Measurements from ENCODE around the gene ZFP92.

The ZFP92 gene

DNA sequence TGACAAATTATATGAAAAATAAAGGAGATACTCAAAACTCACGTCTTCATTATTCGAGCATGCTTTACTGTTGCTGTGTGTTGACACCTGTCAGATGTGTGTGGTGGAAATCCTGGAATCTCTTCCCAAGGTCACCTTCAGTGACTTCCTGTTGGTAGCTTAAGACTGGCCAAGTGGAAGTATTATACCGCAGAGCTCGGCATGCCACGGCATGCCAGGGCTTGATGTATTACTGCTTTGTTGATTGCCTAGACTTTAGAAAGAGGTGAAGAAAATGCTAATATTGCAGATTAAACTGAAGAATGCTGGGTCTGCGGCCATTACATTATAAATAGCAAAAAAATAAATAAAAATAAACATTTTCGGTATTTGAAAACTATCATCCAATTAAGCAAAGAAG lies 30.0 kb downstream of the ZFP92 start:
- Mint-ChIP-seq H3K36me3 (ENCODE audit: insufficient read depth) (no peaks in the 10 kb centered on the region), H3K9me3 (no peaks in the 10 kb centered on the region), H3K27me3 (no peaks in the 10 kb centered on the region), H3K4me1 (no peaks in the 10 kb centered on the region), H3K4me3 (no peak overlapping the region), H3K27ac (ENCODE audit: low read depth) (no peak overlapping the region)
- DNase-seq (ENCODE audit: low spot score in 2 of 2): no peak
- ATAC-seq (replicated peaks; ENCODE audit: extremely low read depth, poor library complexity, severe bottlenecking): no peak

DNA sequence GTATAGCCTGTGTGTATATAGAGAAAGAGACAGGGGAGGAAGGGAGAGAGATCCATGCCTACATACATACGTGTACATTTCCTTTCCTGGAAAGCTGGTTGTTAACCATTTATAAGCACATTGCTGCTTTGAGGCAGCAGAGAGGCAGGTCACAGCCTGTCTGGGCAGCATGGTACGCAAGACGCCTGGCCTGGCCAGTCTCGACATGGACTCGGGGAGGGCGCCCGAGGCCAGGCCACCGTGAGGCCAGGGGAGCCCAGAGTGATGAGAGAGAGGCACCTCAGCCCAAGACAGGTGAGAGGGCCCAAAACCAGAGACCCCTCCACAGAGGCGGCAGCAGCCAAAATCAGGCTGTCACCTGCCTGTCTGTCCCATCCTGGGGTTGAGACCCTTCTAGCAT lies 30.7 kb downstream of the ZFP92 start:
- no peaks in the 10 kb centered on the region for H3K27me3 Mint-ChIP-seq
- no peaks in the 10 kb centered on the region for H3K9me3 Mint-ChIP-seq
- ATAC-seq (replicated peaks; ENCODE audit: extremely low read depth, poor library complexity, severe bottlenecking): no peak
- H3K36me3 Mint-ChIP-seq (ENCODE audit: insufficient read depth): no peaks in the 10 kb centered on the region
- H3K4me1 Mint-ChIP-seq: no peaks in the 10 kb centered on the region
- no peak overlapping the region for H3K4me3 Mint-ChIP-seq
- DNase-seq (ENCODE audit: low spot score in 2 of 2): no peak
- H3K27ac Mint-ChIP-seq (ENCODE audit: low read depth): no peak overlapping the region

DNA sequence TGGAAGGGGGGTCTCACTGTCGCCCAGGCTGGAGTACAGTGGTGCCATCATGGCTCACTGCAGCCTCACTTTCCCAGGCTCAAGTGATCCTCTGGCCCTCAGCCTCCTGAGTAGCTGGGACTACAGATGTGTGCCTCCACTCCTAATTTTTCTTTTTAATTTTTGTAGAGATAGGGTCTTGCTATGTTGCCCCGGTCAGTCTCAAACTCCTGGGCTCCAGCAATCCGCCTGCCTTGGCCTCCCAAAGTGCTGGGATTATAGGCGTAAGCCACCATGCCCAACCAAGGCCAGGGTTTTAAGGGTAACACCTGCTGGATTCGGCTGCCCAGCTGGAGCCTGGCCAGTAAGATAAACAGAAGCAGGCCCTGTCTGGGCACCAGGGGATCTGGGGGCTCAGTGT lies 31.2 kb downstream of the ZFP92 start:
- Mint-ChIP-seq H3K9me3 (no peaks in the 10 kb centered on the region), H3K27ac (ENCODE audit: low read depth) (no peak overlapping the region), H3K4me3 (no peak overlapping the region), H3K4me1 (no peaks in the 10 kb centered on the region), H3K36me3 (ENCODE audit: insufficient read depth) (no peaks in the 10 kb centered on the region), H3K27me3 (no peaks in the 10 kb centered on the region)
- DNase-seq (ENCODE audit: low spot score in 2 of 2) (no peak), ATAC-seq (replicated peaks; ENCODE audit: extremely low read depth, poor library complexity, severe bottlenecking) (no peak)

DNA sequence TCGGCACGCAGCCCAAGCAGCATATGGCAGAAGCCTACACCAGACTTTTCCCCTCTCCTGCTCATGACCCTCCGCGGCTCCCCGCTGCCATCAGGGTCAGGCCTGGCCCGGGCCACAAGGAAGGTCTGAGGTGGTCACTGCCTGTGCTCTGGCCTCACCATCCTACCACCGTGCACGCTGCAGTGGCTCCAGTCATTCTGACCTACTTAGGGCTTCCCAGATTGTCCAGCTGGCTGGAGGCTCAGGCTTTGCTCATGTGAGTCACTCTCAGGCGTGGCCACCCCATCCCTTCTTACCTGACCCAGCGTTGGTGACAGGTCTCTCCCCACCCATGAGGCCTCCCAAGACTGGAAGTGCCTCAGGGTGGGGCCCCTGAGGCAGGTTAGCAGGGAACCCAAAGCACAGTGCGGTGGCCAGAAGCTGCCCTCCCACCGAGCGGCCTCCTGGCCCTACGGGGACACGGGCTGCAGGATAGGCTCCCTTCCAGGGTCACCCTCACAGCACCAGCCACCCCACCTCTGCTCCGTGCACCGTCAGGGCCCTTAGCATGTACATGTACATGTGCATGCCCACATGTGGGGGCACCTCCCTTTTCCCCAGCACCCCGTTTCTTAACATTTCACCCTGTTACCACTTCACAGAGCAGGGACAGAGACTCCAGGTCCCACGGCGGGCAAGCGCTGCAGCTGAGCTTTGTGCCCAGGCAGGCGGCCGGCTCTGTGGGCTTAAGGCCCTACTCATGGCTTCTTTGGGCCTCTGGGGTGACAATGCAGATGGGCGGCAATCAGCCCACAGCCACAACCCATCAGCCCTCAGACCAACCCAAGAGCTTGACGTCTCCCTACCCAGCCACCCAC lies 32.4 kb downstream of the ZFP92 start:
- Mint-ChIP-seq H3K27ac (ENCODE audit: low read depth) (no peak overlapping the region), H3K4me3 (no peak overlapping the region)

DNA sequence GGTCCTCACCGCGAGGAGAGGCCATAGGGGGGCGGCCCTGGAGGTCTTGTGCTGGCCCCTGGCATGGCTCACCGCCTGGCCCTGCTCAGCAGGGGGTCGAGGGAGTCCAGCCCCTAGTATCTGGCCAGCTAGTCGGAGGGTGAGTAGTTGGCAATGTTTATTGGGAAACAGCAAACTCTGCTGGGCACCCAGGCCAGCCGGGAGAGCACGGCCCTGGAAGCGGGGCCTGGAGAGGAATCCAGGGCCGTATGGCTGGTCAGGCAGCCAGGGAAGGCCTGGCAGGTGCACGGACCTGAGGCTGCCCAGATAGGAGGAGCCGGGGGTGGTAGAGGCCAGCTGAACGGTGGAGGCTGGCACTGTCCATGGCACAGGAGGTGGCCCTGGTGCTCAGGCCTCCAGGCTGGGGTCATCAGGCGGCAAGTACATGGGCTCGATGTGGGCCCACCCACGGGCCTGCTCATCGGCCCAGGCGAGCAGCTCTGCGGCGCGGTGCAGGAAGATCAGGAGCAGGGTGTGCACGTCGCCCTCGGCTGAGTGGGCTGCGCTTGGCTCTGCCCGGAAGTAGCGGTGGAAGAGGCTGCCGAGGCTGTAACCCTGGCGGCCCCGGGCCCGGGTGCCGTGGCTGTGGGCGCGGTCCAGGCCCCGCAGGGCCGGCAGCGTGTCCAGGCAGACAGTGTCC lies 33.2 kb downstream of the ZFP92 start:
- Mint-ChIP-seq H3K4me3 (no peak overlapping the region), H3K9me3 (no peaks in the 10 kb centered on the region), H3K27ac (ENCODE audit: low read depth) (no peak overlapping the region), H3K27me3 (no peaks in the 10 kb centered on the region), H3K4me1 (no peaks in the 10 kb centered on the region), H3K36me3 (ENCODE audit: insufficient read depth) (no peaks in the 10 kb centered on the region)
- ATAC-seq (replicated peaks; ENCODE audit: extremely low read depth, poor library complexity, severe bottlenecking) (no peak), DNase-seq (ENCODE audit: low spot score in 2 of 2) (no peak)

More for the DNA sequence above, 32.4 kb downstream of the ZFP92 start:
- H3K9me3 Mint-ChIP-seq: no peaks in the 10 kb centered on the region
- no peaks in the 10 kb centered on the region for H3K4me1 Mint-ChIP-seq
- no peak for DNase-seq (ENCODE audit: low spot score in 2 of 2)
- no peaks in the 10 kb centered on the region for H3K36me3 Mint-ChIP-seq (ENCODE audit: insufficient read depth)
- no peaks in the 10 kb centered on the region for H3K27me3 Mint-ChIP-seq
- ATAC-seq (replicated peaks; ENCODE audit: extremely low read depth, poor library complexity, severe bottlenecking): no peak

DNA sequence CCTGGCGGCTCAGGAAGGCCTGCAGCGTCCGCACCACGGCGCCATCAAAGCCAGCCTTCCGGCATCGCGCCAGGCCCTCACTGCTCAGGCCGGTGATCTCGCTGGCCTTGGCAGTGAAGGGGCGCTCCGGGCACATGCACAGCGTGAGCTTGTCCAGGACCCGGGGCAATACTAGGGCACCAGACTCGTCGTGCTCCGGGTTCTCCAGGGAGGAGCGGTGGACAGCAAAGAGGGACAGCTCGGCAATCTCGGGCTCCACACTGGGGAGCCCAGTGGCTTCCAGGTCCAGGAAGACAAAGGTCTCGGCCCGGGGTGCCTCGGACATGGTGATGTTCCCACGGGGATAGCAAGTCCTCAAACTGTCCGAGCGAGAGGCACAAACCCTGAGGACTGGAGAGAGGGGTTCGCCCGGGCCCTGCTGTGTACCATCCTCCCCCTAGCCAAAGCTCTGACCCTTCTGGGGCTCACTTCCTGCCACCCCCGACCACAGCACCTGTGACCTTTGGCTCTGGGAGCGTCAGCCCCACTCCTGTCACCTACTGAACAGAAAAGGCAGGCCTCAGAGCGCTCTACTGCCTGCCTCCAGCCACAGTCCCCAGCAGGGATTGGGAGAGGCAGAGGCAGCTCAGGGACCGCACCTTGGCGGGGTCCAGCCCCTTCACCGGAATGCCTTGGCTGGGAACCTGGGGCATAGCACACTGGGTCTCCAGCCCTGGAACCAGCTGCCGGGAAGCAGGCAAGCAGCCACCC lies 34.0 kb downstream of the ZFP92 start:
- H3K4me3 Mint-ChIP-seq: no peak overlapping the region
- no peak overlapping the region for H3K27ac Mint-ChIP-seq (ENCODE audit: low read depth)
- no peaks in the 10 kb centered on the region for H3K9me3 Mint-ChIP-seq
- H3K4me1 Mint-ChIP-seq: no peaks in the 10 kb centered on the region
- H3K27me3 Mint-ChIP-seq: no peaks in the 10 kb centered on the region
- ATAC-seq (replicated peaks; ENCODE audit: extremely low read depth, poor library complexity, severe bottlenecking) (no peak), DNase-seq (ENCODE audit: low spot score in 2 of 2) (no peak)
- no peaks in the 10 kb centered on the region for H3K36me3 Mint-ChIP-seq (ENCODE audit: insufficient read depth)

DNA sequence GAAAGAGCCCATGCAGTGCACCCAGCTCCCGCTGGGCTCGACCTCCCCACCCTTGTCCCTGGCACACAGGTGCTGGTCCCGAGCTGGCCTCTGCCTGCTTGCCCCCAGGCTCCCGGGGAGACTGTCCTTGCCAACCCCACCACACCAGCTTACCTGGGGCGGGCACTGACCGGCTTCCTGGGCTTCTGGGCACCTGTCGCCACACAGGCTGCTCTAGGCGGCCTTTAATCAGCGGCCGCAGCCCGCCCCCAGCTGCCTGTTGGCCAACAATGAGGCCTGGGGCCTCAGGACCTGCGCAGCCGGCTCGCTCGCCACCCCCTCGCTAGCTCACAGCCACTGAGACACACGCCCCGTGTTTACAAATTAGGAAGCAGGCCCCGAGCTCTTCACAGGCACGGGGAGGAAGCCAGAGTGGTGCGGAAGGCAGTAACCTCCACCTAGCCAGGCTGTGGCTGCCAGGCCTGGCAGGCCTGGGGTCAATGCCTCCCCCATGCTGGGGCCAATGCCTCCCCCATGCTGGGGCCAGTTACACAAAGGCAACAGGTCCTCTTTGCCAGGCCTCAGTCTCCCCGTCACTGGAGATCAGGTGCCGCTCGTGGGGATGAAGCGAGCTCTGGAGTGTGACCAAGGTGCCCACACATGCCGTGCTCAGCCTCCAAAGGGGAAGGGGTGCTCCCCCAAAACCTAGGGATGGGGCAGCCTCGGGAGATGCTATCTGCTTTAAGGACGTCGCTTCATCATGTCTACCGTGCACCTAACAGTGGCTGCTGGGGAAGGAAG lies 34.8 kb downstream of the ZFP92 start, which contains the start of gene TREX2:
TREX2 (minus strand) TSS at position 201 of the 780 bp plus-strand sequence. CDS start 626 bp downstream, outside the sequence.
- Mint-ChIP-seq H3K27ac (ENCODE audit: low read depth) (no peak within 1 kb of the TSS), H3K4me3 (no peak within 1 kb of the TSS), H3K36me3 (ENCODE audit: insufficient read depth) (no peaks in the 10 kb centered on the region), H3K27me3 (no peaks in the 10 kb centered on the region), H3K9me3 (no peaks in the 10 kb centered on the region), H3K4me1 (no peaks in the 10 kb centered on the region)
- ATAC-seq (replicated peaks; ENCODE audit: extremely low read depth, poor library complexity, severe bottlenecking): no peak
- no peak for DNase-seq (ENCODE audit: low spot score in 2 of 2)

DNA sequence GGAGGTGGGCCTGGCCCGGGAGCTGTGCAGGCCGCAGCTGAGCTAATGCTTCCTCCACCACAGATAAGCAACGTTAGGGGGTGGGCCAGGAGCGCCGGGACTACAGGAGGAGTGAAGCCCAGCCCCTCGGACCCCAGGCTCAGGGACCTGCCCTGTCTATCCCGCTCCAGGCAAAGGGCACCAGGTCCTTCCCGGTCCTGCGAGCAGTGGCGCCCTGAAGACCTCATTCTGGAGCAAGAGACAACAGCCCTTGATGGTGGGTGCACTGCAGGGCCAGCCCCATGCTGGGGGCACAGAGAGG lies 35.3 kb downstream of the ZFP92 start:
- ATAC-seq (replicated peaks; ENCODE audit: extremely low read depth, poor library complexity, severe bottlenecking): no peak
- Mint-ChIP-seq H3K4me3 (no peak overlapping the region), H3K4me1 (no peaks in the 10 kb centered on the region), H3K27me3 (no peaks in the 10 kb centered on the region), H3K9me3 (no peaks in the 10 kb centered on the region), H3K36me3 (ENCODE audit: insufficient read depth) (no peaks in the 10 kb centered on the region), H3K27ac (ENCODE audit: low read depth) (no peak overlapping the region)
- no peak for DNase-seq (ENCODE audit: low spot score in 2 of 2)

DNA sequence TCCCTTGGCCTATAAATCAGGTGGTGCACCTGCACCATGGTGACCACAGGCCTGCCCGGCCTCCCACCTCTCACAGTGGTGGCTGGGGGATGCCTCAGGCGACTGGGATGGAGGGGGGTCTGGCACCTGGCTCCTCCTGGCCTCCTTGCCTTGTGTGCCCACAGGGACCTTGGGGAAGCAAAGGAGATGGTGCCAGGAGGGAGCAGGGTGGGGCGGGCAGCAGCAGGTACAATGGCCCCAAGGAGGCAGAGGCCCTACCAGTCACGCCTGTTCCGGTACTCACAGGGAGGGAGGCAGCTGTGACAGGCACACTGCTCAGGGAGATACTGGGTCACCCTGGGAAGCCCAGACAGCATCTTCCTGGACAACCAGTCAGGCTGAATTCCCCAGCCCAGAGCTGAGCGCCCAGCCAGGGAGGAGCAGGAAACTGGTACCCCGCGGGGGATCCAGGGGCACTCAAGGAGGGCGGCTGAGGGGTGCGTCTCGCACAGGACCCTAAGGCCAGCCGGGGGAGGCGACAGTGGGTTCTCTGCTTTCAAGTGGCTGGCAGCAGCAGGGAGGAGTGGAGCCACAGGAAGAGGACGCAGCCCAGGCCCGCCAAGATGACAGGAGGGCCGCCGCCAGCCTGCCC lies 35.8 kb downstream of the ZFP92 start:
- Mint-ChIP-seq H3K4me1 (no peaks in the 10 kb centered on the region), H3K4me3 (no peak overlapping the region), H3K9me3 (no peaks in the 10 kb centered on the region), H3K36me3 (ENCODE audit: insufficient read depth) (peaks cover 2% of the 10 kb centered on the region), H3K27me3 (no peaks in the 10 kb centered on the region), H3K27ac (ENCODE audit: low read depth) (no peak overlapping the region)
- ATAC-seq (replicated peaks; ENCODE audit: extremely low read depth, poor library complexity, severe bottlenecking) (no peak), DNase-seq (ENCODE audit: low spot score in 2 of 2) (no peak)

DNA sequence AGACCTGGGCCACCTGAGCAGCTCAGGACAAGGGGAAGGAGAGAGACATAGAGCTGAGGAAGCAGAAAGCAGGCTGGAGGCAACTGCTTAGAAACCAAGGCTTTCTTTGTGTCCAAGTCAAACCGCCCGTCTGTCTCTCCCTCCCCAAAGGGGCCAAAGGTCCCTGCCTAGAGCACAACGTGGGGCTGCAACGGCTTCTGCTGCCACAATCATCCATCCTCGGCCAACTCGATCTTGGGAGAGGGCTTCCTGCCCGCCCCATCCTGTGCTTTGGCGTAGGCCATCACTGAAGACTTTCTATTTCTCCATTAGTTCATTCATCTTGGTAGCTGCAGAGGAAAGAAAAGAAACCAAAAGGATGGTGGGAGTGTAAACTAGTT lies 36.3 kb downstream of the ZFP92 start:
- Mint-ChIP-seq H3K27me3 (no peaks in the 10 kb centered on the region), H3K4me3 (no peak overlapping the region), H3K36me3 (ENCODE audit: insufficient read depth) (peaks cover 2% of the 10 kb centered on the region), H3K4me1 (no peaks in the 10 kb centered on the region), H3K9me3 (no peaks in the 10 kb centered on the region), H3K27ac (ENCODE audit: low read depth) (no peak overlapping the region)
- ATAC-seq (replicated peaks; ENCODE audit: extremely low read depth, poor library complexity, severe bottlenecking): no peak
- DNase-seq (ENCODE audit: low spot score in 2 of 2): no peak

DNA sequence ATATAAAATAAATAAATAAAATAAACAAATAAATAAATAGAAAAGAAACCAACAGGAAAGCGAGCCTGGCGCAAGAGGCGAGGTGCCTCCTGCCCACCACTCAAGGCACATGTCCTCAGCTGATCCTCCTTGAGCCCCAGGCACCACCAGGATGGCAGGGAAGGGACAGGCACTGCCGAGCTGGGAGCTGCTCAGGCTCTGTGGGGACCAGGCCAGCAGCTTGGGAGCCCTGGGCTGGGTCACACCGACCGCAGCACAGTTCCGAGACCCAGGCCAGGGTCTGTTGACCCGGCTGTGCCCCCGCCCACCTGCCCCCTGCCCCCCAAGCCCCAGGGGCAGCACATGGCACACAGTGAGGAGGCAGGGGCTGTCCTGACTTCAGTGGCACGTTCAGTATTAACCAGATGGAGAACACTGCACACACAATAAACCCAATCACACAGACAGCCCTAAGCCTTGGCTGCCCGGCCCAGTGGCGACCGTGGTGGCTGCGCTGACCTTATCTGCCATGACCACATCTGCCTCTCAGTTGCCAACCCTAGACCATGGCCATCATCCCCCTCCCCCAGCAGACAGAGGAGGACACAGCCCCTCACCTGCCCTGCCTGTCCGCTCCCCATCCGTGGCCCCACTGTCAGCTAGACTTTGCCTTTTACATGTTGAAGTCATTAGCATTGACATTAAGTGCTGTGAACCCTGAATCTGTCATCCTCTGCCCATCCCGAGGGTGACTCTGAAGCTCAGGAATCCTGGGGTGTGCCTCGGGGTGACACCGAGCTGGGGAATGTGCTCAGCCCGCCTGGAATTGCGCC lies 37.5 kb downstream of the ZFP92 start:
- Mint-ChIP-seq H3K4me1 (no peaks in the 10 kb centered on the region), H3K4me3 (no peak overlapping the region), H3K36me3 (ENCODE audit: insufficient read depth) (peaks cover 6% of the 10 kb centered on the region), H3K27me3 (no peaks in the 10 kb centered on the region), H3K27ac (ENCODE audit: low read depth) (no peak overlapping the region), H3K9me3 (no peaks in the 10 kb centered on the region)
- DNase-seq (ENCODE audit: low spot score in 2 of 2) (no peak), ATAC-seq (replicated peaks; ENCODE audit: extremely low read depth, poor library complexity, severe bottlenecking) (no peak)

Data from central memory CD8-positive, alpha-beta T cell (primary cell).